ENCODE data around the gene JAML. TPM values are rescaled to one million over a fixed set of nuclear protein-coding genes. Genes with fewer than 3 reads are reported as not detected.

Gene JAML
- total and polyA plus RNA-seq, 2 of the 8 experiments (the other 6 are each of a cell fraction or from before 2014, with no cell fraction given) = 0.12 to 0.58 TPM

DNA sequence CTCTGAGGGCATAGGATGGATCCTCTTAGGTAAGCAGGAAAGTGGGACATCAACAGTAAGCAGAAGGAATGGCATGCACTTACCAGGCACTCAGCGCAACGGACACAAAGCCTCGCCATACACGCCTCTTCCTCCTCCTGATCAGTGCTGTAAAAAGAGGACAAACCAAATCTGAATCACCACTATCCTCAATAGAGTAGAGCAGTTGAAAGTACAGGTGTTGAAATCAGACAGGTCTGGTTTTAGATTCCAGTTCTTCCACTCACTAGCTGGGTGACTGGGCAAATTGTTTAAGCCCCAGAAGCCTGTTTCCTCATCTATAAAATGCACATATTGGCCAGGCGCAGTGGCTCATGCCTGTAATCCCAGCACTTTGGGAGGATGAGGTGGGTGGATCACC, 8.6 kb upstream of the JAML start:
- H3K79me2 ChIP-seq (ENCODE audit: control insufficient read depth in 1 of 2, insufficient read depth in 2 of 2, low read length in 2 of 2) = no peaks in the 10 kb centered on the region
- no peak overlapping the region for H3K4me2 ChIP-seq (ENCODE audit: insufficient read depth in 1 of 2, low read depth in 2 of 2, low read length in 2 of 2)
- no peak overlapping the region for H2BK20ac ChIP-seq (ENCODE audit: low read length)
- H3K18ac ChIP-seq (ENCODE audit: extremely low read depth, low read length) = no peak overlapping the region
- no peak overlapping the region for H3K27ac ChIP-seq (ENCODE audit: low read depth, low read length)
- H4K91ac ChIP-seq (replicated peaks; ENCODE audit: insufficient read length, low read length) = no peak overlapping the region
- no peaks in the 10 kb centered on the region; a peak in 1 of 8 replicates for H3K36me3 ChIP-seq (ENCODE audit: control insufficient read depth in 2 of 4, insufficient read depth in 4 of 4, low read length in 3 of 4)
- no peak overlapping the region for H3K4me3 ChIP-seq (ENCODE audit: extremely low read depth in 1 of 4, insufficient read depth in 2 of 4, low read depth in 3 of 4, low read length in 4 of 4)
- no peak overlapping the region for H3K4ac ChIP-seq (replicated peaks; ENCODE audit: insufficient read length, low read depth, low read length)
- POLR2A ChIA-PET (ENCODE audit: partially characterized antibody) = no interaction called here
- DNase-seq (ENCODE audit: low read depth in 1 of 2, low spot score in 2 of 2) (no peak), FAIRE-seq (no peak)
- H3K9ac ChIP-seq (replicated peaks in 1 of 4; ENCODE audit: extremely low read depth in 1 of 4, low read depth in 3 of 4, low read length in 3 of 4) = no peak overlapping the region
- TF ChIP-seq, protein P1, sequence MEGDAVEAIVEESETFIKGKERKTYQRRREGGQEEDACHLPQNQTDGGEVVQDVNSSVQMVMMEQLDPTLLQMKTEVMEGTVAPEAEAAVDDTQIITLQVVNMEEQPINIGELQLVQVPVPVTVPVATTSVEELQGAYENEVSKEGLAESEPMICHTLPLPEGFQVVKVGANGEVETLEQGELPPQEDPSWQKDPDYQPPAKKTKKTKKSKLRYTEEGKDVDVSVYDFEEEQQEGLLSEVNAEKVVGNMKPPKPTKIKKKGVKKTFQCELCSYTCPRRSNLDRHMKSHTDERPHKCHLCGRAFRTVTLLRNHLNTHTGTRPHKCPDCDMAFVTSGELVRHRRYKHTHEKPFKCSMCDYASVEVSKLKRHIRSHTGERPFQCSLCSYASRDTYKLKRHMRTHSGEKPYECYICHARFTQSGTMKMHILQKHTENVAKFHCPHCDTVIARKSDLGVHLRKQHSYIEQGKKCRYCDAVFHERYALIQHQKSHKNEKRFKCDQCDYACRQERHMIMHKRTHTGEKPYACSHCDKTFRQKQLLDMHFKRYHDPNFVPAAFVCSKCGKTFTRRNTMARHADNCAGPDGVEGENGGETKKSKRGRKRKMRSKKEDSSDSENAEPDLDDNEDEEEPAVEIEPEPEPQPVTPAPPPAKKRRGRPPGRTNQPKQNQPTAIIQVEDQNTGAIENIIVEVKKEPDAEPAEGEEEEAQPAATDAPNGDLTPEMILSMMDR (IDR thresholded peaks at IDR 0.05; ENCODE audit: control extremely low read depth in 1 of 3, insufficient read depth in 1 of 3, low read depth in 1 of 3, low read length in 3 of 3) = no peak
- no peak for TF ChIP-seq TAF7 (optimal IDR thresholded peaks at IDR 0.05; ENCODE audit: borderline replicate concordance, low read depth, low read length)
- no peak for TF ChIP-seq KDM4A (IDR thresholded peaks at IDR 0.05; ENCODE audit: low read depth, low read length, severe bottlenecking)
- TF ChIP-seq GTF2F1 (IDR thresholded peaks at IDR 0.05; ENCODE audit: borderline replicate concordance, low read depth, low read length) = no peak
- no peak for TF ChIP-seq BCL11A (IDR thresholded peaks at IDR 0.05; ENCODE audit: low read depth in 2 of 2, low read length in 2 of 2)
- H2BK120ac ChIP-seq (replicated peaks; ENCODE audit: low read depth, low read length) = no peak overlapping the region
- H2BK5ac ChIP-seq (ENCODE audit: low read depth, low read length) = no peak overlapping the region; the same call in 1 of the 2 replicates
- H3K79me1 ChIP-seq (ENCODE audit: low read depth, low read length) = no peaks in the 10 kb centered on the region
- no peak overlapping the region for H3K23ac ChIP-seq (ENCODE audit: insufficient read length)
- WGBS, 2 experiments (ENCODE audit: extremely low coverage in 1 of 2, insufficient coverage in 1 of 2, insufficient read length in 1 of 2, insufficient replicate concordance in 2 of 2, low coverage in 1 of 2, low lambda C conversion rate in 2 of 2, missing lambda C conversion rate in 1 of 2) = 93% methylated on average over 5 of the region's 5 CpGs; no CpG with 5 or more reads in 1 of the 2 experiments
- H4K5ac ChIP-seq (ENCODE audit: insufficient read length, low read depth, low read length) = no peak overlapping the region
- peaks cover 0 to 1% (median 0%) of the 10 kb centered on the region in 4 experiments; a peak in 3 of 7 replicates for H3K4me1 ChIP-seq (replicated peaks in 1 of 4; ENCODE audit: control insufficient read depth in 3 of 4, insufficient read depth in 4 of 4, low read length in 3 of 4)
- H3K23me2 ChIP-seq (ENCODE audit: low read depth, low read length) = no peaks in the 10 kb centered on the region
- no peaks in the 10 kb centered on the region; a peak in 1 of 7 replicates for H3K27me3 ChIP-seq (replicated peaks in 1 of 4; ENCODE audit: control insufficient read depth in 3 of 4, extremely low read depth in 1 of 4, insufficient read depth in 3 of 4, low read length in 3 of 4)
- no peak overlapping the region for H3K14ac ChIP-seq (ENCODE audit: insufficient read length)
- no peak overlapping the region for H2AFZ ChIP-seq (ENCODE audit: low read length)
- H2BK12ac ChIP-seq (ENCODE audit: low read depth, low read length) = no peak overlapping the region
- no peak overlapping the region for H2AK5ac ChIP-seq (ENCODE audit: low read depth, low read length)
- no peaks in the 10 kb centered on the region for H4K20me1 ChIP-seq (replicated peaks in 1 of 2; ENCODE audit: control insufficient read depth in 1 of 2, insufficient read depth in 2 of 2, low read length in 2 of 2)
- H3K9me3 ChIP-seq (ENCODE audit: insufficient read depth in 2 of 2, low read depth in 1 of 2, low read length in 1 of 2) = no peaks in the 10 kb centered on the region
- H3K56ac ChIP-seq (replicated peaks; ENCODE audit: insufficient read length, low read depth, low read length) = no peak overlapping the region
- H2BK15ac ChIP-seq (ENCODE audit: low read length) = no peak overlapping the region
- no peak overlapping the region for H4K8ac ChIP-seq (ENCODE audit: extremely low read depth, insufficient read depth, low read length)
- CTCF ChIA-PET (ENCODE audit: partially characterized antibody) = interaction anchor here (1.3 kb wide), 1 partner anchor 63 kb away, joined by 3 read pairs; no protein-coding TSS in a partner anchor

Measured in H1 (cell line).